Left ventricle myocardium inferior (tissue), 1 donor: ENCODE measurements around the gene NAV1. TPM values are rescaled to one million over a fixed set of nuclear protein-coding genes. Genes with fewer than 3 reads are reported as not detected.

Experiments used
- DNase-seq: peaks from one replicate; pipeline ENCODE4 v3.0.0-alpha.2; 2020
- H3K27ac ChIP-seq: fragments of 200-600 bp; replicated peaks from 2 replicates; pipeline ENCODE4 v1.8.0; 2021
- H3K27me3 ChIP-seq: fragments of 200-600 bp; 2 replicates; pipeline ENCODE4 v1.8.0; 2021; ENCODE audit warnings: low read depth
- H3K36me3 ChIP-seq: fragments of 200-600 bp; 2 replicates; pipeline ENCODE4 v1.8.0; 2021
- H3K4me1 ChIP-seq: fragments of 200-600 bp; 2 replicates; pipeline ENCODE4 v1.8.0; 2021
- H3K4me3 ChIP-seq: fragments of 200-600 bp; 2 replicates; pipeline ENCODE4 v1.8.0; 2021; ENCODE audit warnings: mild to moderate bottlenecking, moderate library complexity
- H3K9me3 ChIP-seq: fragments of 200-600 bp; replicated peaks from 2 replicates; pipeline ENCODE4 v1.8.0; 2021
- intact Hi-C: fragments of 100-400 bp; cut with micrococcal nuclease; formaldehyde crosslinking; loops from one replicate; pipeline ENCODE4 v1.11.0; 2022
- total RNA-seq: library from RNA; stranded (reverse); fragmentation: NEBNext Ultra II Directional; extraction: Animal tissue kit (Norgen Biotek cat#: 25700); gene quantifications from one replicate; pipeline ENCODE4 v1.2.1, GENCODE V29; 2021
- TF ChIP-seq, protein P1 (sequence below): fragments of 200-600 bp; IDR thresholded peaks from 2 replicates; pipeline ENCODE4 v1.8.0; 2021; ENCODE audit warnings: antibody characterized with exemption, mild to moderate bottlenecking, borderline replicate concordance
- donor health status: DM: no; HTN: yes; CAD: no; lungs with severe emphysema.

The NAV1 gene
- total RNA-seq, 1 donor from 2014 or later, result 74.8 TPM

DNA sequence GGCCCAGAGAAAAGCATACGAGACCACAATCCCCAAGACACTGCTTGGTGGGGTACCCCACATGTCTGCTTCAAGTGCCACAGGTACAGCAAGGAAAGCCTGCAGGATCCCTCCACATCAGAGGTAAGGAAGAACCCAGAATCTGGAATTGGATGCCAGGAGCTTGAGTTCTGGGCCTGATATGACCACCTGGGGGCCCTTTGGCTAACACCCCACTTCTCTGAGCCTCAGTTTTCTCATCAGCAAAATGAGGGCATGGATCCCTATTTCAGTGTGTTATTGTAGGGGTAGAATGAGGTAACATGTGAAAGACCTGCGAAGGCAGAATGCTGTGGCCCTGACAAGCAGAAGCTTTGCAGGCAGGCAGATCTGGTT is 24.5 kb downstream of the NAV1 start:
- H3K4me1 ChIP-seq, result peaks cover 91% of the 10 kb centered on the region
- H3K36me3 ChIP-seq, result no peaks in the 10 kb centered on the region
- DNase-seq, result no peak
- H3K27ac ChIP-seq, result peak overlapping the region; percentile 61
- TF ChIP-seq, protein P1, sequence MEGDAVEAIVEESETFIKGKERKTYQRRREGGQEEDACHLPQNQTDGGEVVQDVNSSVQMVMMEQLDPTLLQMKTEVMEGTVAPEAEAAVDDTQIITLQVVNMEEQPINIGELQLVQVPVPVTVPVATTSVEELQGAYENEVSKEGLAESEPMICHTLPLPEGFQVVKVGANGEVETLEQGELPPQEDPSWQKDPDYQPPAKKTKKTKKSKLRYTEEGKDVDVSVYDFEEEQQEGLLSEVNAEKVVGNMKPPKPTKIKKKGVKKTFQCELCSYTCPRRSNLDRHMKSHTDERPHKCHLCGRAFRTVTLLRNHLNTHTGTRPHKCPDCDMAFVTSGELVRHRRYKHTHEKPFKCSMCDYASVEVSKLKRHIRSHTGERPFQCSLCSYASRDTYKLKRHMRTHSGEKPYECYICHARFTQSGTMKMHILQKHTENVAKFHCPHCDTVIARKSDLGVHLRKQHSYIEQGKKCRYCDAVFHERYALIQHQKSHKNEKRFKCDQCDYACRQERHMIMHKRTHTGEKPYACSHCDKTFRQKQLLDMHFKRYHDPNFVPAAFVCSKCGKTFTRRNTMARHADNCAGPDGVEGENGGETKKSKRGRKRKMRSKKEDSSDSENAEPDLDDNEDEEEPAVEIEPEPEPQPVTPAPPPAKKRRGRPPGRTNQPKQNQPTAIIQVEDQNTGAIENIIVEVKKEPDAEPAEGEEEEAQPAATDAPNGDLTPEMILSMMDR, result no peak
- H3K9me3 ChIP-seq, result no peaks in the 10 kb centered on the region
- H3K27me3 ChIP-seq, result no peaks in the 10 kb centered on the region
- intact Hi-C loops, result loop anchor here (10.0 kb wide), 1 partner anchor 71 kb away; no protein-coding TSS in a partner anchor
- peak overlapping the region; percentile 22 for H3K4me3 ChIP-seq

DNA sequence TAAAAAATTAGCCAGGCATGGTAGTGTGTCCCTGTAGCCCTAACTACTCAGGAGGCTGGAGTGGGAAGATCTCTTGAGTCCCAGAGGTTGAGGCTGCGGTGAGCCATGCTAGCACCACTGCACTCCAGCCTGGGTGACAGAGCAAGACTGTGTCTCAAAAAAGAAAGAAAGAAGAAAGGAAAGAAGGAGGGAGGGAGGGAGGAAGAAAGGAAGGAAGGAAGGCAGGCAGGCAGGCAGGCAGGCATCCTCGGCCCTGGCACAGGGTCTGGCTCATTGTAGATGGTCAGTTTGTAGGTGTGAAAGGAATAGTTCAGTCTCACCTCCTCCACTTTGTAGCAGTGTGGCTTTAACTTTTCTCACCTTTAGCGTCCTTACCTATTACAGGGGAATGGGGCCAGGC is 25.0 kb downstream of the NAV1 start:
- Histone ChIP-seq H3K36me3 (no peaks in the 10 kb centered on the region), H3K4me3 (no peak overlapping the region), H3K27ac (peak overlapping the region; percentile 61), H3K27me3 (no peaks in the 10 kb centered on the region), H3K4me1 (peaks cover 95% of the 10 kb centered on the region), H3K9me3 (no peaks in the 10 kb centered on the region)
- intact Hi-C loops, result loop anchor here (10.0 kb wide), 1 partner anchor 71 kb away; no protein-coding TSS in a partner anchor
- DNase-seq, result no peak
- TF ChIP-seq, protein P1, result no peak

DNA sequence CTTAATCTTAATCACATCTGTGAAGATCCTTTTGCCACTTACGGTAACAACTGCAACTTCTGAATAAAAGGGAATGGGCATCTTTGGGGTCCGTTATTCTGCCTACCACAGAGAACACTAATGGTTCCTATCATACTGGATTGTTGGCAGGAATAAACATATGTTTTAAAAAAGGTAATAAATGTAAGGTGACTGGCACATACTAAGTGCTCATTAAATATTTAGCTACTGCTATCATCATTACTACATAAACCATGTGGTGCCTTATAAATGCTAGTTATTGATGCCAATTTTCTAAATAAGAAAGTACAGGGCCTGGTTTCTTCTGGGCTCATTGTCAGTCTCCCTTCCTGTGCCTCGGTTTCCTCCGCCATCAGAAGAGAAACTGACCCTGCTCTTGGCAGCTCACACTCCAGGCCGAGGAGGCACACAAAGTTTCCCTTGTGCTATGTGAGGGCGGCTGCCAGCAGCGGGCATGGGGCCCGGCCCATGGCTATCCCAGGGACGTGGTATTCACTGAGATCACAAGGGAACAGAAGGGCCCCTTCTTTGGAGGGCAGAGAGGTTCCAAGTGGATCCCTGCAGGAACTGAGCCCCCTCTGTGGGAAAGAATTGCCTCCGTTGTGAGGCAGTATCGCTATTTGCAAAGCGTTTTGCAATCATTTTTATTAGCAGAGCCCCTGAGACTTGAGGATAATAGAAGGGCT is 26.2 kb downstream of the NAV1 start:
- no peaks in the 10 kb centered on the region for H3K27me3 ChIP-seq
- H3K4me3 ChIP-seq, result no peak overlapping the region
- no peaks in the 10 kb centered on the region for H3K36me3 ChIP-seq
- intact Hi-C loops, result loop anchor here (10.0 kb wide), 1 partner anchor 70 kb away; no protein-coding TSS in a partner anchor
- DNase-seq, result peak; percentile 36
- TF ChIP-seq, protein P1, result no peak
- peak overlapping the region; percentile 68 for H3K27ac ChIP-seq
- peaks cover 95% of the 10 kb centered on the region for H3K4me1 ChIP-seq
- H3K9me3 ChIP-seq, result no peaks in the 10 kb centered on the region

DNA sequence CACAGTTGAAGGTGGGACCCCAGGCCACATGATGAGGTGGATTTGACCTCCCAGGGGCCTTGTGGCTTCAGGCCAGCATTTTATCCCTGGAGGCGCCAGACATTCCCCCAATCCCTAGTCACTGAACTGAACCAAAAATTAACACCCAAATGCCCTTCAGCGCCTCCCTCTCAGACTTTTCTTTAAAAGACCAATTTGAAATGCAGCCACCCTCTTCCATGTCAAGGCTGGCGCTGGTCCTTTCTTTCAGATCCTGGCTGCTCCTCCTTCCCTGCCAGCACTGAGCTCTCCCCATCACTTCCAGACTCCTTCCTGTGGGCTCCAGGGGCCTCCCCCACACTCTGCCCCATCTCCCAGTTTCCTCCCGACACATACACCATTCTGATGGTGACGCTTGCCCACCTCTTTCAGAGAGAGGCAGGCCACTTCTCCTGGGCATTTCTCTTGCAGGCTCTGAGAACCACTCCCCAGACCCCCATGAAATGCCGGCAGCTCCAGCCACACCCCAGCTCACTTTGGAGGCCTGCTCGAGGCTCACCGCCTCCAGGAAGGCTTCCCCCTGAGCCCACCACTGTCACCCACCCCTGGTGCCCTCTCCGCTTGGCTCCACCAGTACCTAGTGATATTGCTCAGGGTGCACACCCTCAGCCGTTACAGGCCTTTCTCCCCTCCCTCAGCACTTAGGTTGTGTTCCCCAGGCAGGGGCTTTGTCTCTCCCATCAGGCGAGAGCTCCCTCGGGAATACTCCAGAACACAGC is 27.0 kb downstream of the NAV1 start:
- Histone ChIP-seq H3K9me3 (no peaks in the 10 kb centered on the region), H3K4me3 (no peak overlapping the region), H3K27ac (peak overlapping the region; percentile 68), H3K36me3 (no peaks in the 10 kb centered on the region), H3K4me1 (peaks cover 95% of the 10 kb centered on the region), H3K27me3 (no peaks in the 10 kb centered on the region)
- intact Hi-C loops, result loop anchor here (10.0 kb wide), 1 partner anchor 69 kb away; no protein-coding TSS in a partner anchor
- no peak for DNase-seq
- TF ChIP-seq, protein P1, result no peak

DNA sequence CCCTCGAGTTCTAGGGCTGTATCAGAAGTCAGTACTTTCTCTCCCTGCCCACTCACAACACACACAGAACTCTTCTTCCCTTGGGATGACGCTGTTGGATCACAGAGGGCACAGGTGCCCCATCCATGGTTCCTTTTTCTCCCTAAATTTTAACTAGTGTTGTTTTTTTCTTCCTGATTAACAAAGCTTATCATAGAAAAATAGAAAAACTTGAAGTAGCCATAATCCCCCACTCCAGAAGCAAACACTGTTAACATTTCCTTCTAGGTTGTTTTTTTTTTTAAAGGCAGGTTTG is 27.5 kb downstream of the NAV1 start:
- TF ChIP-seq, protein P1, result no peak
- peak overlapping the region; percentile 68 for H3K27ac ChIP-seq
- no peak overlapping the region for H3K4me3 ChIP-seq
- intact Hi-C loops, result loop anchor here (10.0 kb wide), 1 partner anchor 68 kb away; no protein-coding TSS in a partner anchor
- no peak for DNase-seq
- H3K4me1 ChIP-seq, result peaks cover 95% of the 10 kb centered on the region
- no peaks in the 10 kb centered on the region for H3K36me3 ChIP-seq
- no peaks in the 10 kb centered on the region for H3K9me3 ChIP-seq
- H3K27me3 ChIP-seq, result no peaks in the 10 kb centered on the region
